DND-41 (cell line): ENCODE measurements around the gene IRF2BP1.
A peak's percentile ranks its signal among the peaks of the same experiment; 100 is the strongest.

Source experiments
- ATAC-seq: fragments of 200-7000 bp; cut with Tn5 transposase; 3 replicates; pipeline ENCODE4 v1.9.1; 2021; ENCODE audit warnings: low read depth; ENCODE audit not compliant: insufficient read depth
- DNase-seq: peaks from one replicate; pipeline ENCODE4 v3.0.0-alpha.2; 2020
- H2AFZ ChIP-seq: 2 replicates; pipeline ENCODE4 v1.6.0; 2012; ENCODE audit warnings: low read depth, low read length
- H3K27ac ChIP-seq: 2 replicates; pipeline ENCODE4 v1.5.1; 2012; ENCODE audit warnings: low read length, inconsistent platforms
- H3K27me3 ChIP-seq: fragments of 200-600 bp; sonication (generic); 2 replicates; pipeline ENCODE4 v1.6.0; 2012; ENCODE audit warnings: low read length, mild to moderate bottlenecking, inconsistent platforms; ENCODE audit not compliant: insufficient read depth, poor library complexity
- H3K36me3 ChIP-seq: 2 replicates; pipeline ENCODE4 v1.5.1; 2012; ENCODE audit warnings: low read length, inconsistent platforms; ENCODE audit not compliant: insufficient read depth
- H3K4me1 ChIP-seq: 2 replicates; pipeline ENCODE4 v1.5.1; 2012; ENCODE audit warnings: mild to moderate bottlenecking, low read length; ENCODE audit not compliant: insufficient read depth
- H3K4me2 ChIP-seq: 2 replicates; pipeline ENCODE4 v1.6.0; 2012; ENCODE audit warnings: mild to moderate bottlenecking, moderate library complexity, low read length, inconsistent platforms; ENCODE audit not compliant: insufficient read depth
- H3K4me3 ChIP-seq, 2 experiments: fragments of 200-600 bp in 1 of 2; shearing (Covaris generic) in 1 of 2; 2 replicates each; pipeline ENCODE4 v1.5.1; 2012 to 2016; ENCODE audit warnings: inconsistent platforms in 2 of 2, low read length in 2 of 2, mild to moderate bottlenecking in 2 of 2, low read depth in 1 of 2, moderate library complexity in 1 of 2
- H3K79me2 ChIP-seq: 2 replicates; pipeline ENCODE4 v1.6.0; 2012; ENCODE audit warnings: low read length, inconsistent platforms; ENCODE audit not compliant: insufficient read depth
- H3K9ac ChIP-seq: 2 replicates; pipeline ENCODE4 v1.6.0; 2012; ENCODE audit warnings: low read depth, mild to moderate bottlenecking, inconsistent platforms, low read length, moderate library complexity
- H3K9me3 ChIP-seq: 2 replicates; pipeline ENCODE4 v1.5.1; 2012; ENCODE audit warnings: low read length, moderate library complexity, mild to moderate bottlenecking, inconsistent platforms; ENCODE audit not compliant: insufficient read depth, severe bottlenecking
- H4K20me1 ChIP-seq: 2 replicates; pipeline ENCODE4 v1.6.0; 2012; ENCODE audit warnings: low read length; ENCODE audit not compliant: insufficient read depth
- EZH2 ChIP-seq: IDR thresholded peaks from 3 replicates; pipeline ENCODE4 v1.6.1; 2012; ENCODE audit warnings: borderline replicate concordance, low read depth, mild to moderate bottlenecking, moderate library complexity, low read length, inconsistent platforms; ENCODE audit not compliant: severe bottlenecking
- TF ChIP-seq, protein P1 (sequence below): IDR thresholded peaks from 2 replicates; pipeline ENCODE4 v1.5.1; 2012; ENCODE audit warnings: borderline replicate concordance, low read length, moderate library complexity, mild to moderate bottlenecking; ENCODE audit not compliant: poor library complexity, severe bottlenecking; ENCODE audit errors: extremely low read depth

The IRF2BP1 gene

DNA sequence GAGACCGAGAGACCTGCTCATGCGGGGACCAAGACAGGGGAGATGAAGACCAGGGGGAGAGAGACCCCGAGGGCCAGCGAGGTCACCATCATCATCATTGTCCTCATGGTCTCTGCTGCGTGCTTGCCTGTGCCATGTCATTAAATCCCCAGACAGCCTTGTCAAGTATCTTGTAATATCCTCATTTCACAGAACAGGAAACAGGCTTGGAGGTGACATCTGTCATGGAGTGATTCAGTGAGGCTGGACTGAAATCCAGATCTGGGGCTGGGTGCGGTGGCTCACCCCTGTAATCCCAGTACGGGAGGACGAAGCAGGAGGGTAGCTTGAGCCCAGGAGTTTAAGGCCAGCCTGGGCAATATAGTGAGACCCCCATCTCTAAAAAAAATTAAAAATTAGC is 34.5 kb upstream of the IRF2BP1 start:
- Histone ChIP-seq H3K4me1 (peaks cover 24% of the 10 kb centered on the region), H3K4me3 (no peak overlapping the region), H3K4me2 (no peak overlapping the region), H3K9me3 (no peaks in the 10 kb centered on the region), H3K79me2 (no peaks in the 10 kb centered on the region), H3K9ac (no peak overlapping the region), H4K20me1 (no peaks in the 10 kb centered on the region), H3K27ac (no peak overlapping the region), H3K36me3 (no peaks in the 10 kb centered on the region), H2AFZ (no peak overlapping the region), H3K27me3 (no peaks in the 10 kb centered on the region)
- ATAC-seq = no peak
- no peak for DNase-seq
- no peak for TF ChIP-seq EZH2
- TF ChIP-seq, protein P1, sequence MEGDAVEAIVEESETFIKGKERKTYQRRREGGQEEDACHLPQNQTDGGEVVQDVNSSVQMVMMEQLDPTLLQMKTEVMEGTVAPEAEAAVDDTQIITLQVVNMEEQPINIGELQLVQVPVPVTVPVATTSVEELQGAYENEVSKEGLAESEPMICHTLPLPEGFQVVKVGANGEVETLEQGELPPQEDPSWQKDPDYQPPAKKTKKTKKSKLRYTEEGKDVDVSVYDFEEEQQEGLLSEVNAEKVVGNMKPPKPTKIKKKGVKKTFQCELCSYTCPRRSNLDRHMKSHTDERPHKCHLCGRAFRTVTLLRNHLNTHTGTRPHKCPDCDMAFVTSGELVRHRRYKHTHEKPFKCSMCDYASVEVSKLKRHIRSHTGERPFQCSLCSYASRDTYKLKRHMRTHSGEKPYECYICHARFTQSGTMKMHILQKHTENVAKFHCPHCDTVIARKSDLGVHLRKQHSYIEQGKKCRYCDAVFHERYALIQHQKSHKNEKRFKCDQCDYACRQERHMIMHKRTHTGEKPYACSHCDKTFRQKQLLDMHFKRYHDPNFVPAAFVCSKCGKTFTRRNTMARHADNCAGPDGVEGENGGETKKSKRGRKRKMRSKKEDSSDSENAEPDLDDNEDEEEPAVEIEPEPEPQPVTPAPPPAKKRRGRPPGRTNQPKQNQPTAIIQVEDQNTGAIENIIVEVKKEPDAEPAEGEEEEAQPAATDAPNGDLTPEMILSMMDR = no peak

DNA sequence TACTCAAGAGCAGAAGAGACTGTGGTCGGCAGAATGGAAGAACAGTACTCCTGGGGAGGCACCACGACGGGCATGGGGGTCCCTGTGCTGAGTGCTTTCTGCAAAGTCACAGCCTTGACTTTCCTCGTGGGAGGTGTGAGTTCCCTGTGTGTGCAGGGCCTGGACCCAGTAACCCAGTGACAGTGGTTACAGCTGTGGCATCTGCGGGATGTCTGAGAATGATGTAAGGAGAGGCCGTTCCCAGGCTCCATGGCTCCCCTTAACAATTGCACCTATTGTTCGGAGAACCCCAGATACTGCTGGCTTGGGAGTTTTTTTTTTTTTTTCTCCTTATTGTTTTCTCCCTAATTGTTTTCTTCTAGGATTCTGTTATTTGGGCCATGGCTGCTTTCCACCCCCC is 33.7 kb upstream of the IRF2BP1 start:
- no peaks in the 10 kb centered on the region for H4K20me1 ChIP-seq
- peaks cover 24% of the 10 kb centered on the region for H3K4me1 ChIP-seq
- no peak overlapping the region for H2AFZ ChIP-seq
- H3K9ac ChIP-seq = no peak overlapping the region
- H3K4me3 ChIP-seq = no peak overlapping the region
- no peak for ATAC-seq
- H3K9me3 ChIP-seq = no peaks in the 10 kb centered on the region
- H3K27me3 ChIP-seq = no peaks in the 10 kb centered on the region
- H3K79me2 ChIP-seq = no peaks in the 10 kb centered on the region
- H3K27ac ChIP-seq = no peak overlapping the region
- no peaks in the 10 kb centered on the region for H3K36me3 ChIP-seq
- no peak for TF ChIP-seq EZH2
- TF ChIP-seq, protein P1 = no peak
- DNase-seq = no peak
- H3K4me2 ChIP-seq = no peak overlapping the region

DNA sequence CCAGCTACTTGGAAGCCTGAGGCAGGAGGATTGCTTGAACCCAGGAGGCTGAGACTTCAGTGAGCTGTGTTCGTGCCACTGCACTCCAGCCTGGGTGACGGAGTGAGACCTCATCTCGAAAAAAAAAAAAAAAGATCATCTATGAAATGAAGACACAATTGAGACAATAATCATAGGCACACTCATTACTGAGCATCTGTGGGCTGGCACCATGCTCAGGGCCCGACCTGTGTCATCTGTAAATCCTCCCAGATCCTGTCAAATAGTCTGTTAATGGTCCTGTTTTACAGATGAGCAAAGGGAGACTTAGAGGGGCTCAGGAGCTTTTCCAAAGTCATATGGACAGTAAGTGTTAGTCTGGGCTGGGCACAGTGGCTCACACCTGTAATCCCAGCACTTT is 32.8 kb upstream of the IRF2BP1 start:
- no peak for ATAC-seq
- TF ChIP-seq, protein P1 = no peak
- no peak for TF ChIP-seq EZH2
- H3K9ac ChIP-seq = no peak overlapping the region
- H3K27me3 ChIP-seq = no peaks in the 10 kb centered on the region
- no peak overlapping the region for H3K4me3 ChIP-seq
- no peaks in the 10 kb centered on the region for H3K36me3 ChIP-seq
- no peak overlapping the region for H3K4me2 ChIP-seq
- no peaks in the 10 kb centered on the region for H3K79me2 ChIP-seq
- H3K27ac ChIP-seq = no peak overlapping the region
- no peak overlapping the region for H2AFZ ChIP-seq
- DNase-seq = no peak
- H3K9me3 ChIP-seq = no peaks in the 10 kb centered on the region
- H3K4me1 ChIP-seq = peaks cover 24% of the 10 kb centered on the region
- H4K20me1 ChIP-seq = no peaks in the 10 kb centered on the region

DNA sequence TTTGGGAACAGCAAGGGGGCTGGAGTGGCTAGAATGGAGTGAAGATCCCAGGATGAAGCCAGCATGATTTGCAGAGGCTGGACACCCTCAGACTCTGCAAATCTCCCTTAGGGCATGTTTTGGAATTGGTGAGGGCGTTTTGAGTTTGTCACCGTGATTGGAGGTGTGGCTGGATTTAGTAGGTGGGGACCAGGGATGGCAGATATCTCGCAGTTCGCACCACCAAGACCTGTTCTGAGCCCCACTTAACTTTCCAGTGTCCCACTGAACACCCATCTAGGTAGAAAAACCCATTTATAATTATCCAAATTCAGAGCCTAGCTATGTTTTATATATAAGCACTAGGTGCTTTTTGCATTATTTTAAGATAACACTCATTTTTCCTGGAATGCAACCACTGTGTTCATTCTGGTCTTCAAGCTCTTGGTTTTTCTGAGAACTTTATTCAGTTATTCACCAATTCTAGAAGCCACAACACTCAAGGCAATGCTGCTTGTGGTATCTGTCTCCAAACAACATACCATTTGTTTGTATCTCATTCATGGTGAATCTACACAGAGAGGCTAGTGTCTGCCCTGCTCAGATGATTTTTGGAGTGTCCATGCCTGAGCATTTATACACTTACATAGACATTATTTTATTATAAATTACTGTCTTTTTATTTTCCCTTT is 31.6 kb upstream of the IRF2BP1 start:
- Histone ChIP-seq H2AFZ (no peak overlapping the region), H3K4me2 (no peak overlapping the region), H3K79me2 (no peaks in the 10 kb centered on the region), H3K4me1 (peaks cover 24% of the 10 kb centered on the region), H3K27ac (no peak overlapping the region), H3K4me3 (no peak overlapping the region), H3K9me3 (no peaks in the 10 kb centered on the region), H3K36me3 (no peaks in the 10 kb centered on the region), H3K9ac (no peak overlapping the region), H3K27me3 (no peaks in the 10 kb centered on the region), H4K20me1 (no peaks in the 10 kb centered on the region)
- DNase-seq (peak; percentile 14), ATAC-seq (peak; percentile 87)
- TF ChIP-seq, protein P1 = no peak
- TF ChIP-seq EZH2 = no peak
